ENCODE measurements around the gene ABR.
"Not testable (repeated sequence)": the region's sequence is repeated elsewhere in the genome, so short reads cannot be mapped to it uniquely, and the experiment has no call there.

ABR gene

GRCh38 chr17:1049446-1050225, 130.1 kb downstream of the ABR start:
- Histone ChIP-seq H3K27me3 (ENCODE audit: control insufficient read depth, insufficient read depth, low read length) (no peaks in the 10 kb centered on the region), H3K27ac (ENCODE audit: low read depth, low read length) (no peak overlapping the region), H3K36me3 (ENCODE audit: control insufficient read depth, insufficient read depth, low read length) (peaks cover 7% of the 10 kb centered on the region; the same call in 1 of the 2 replicates), H3K4me3 (ENCODE audit: low read depth, low read length) (no peak overlapping the region), H3K9ac (ENCODE audit: low read depth, low read length) (no peak overlapping the region), H3K4me1 (ENCODE audit: control insufficient read depth, insufficient read depth, low read length) (no peaks in the 10 kb centered on the region), H3K9me3 (ENCODE audit: control insufficient read depth, insufficient read depth, low read length) (no peaks in the 10 kb centered on the region)

- H3K9ac ChIP-seq (ENCODE audit: low read depth, low read length): not testable (repeated sequence)
Measured at GRCh38 chr17:1048516-1049115, 131.2 kb downstream of the ABR start.

GRCh38 chr17:1047879-1048470, 131.8 kb downstream of the ABR start:
- no peak overlapping the region for H3K4me3 ChIP-seq (ENCODE audit: low read depth, low read length)
- H3K9me3 ChIP-seq (ENCODE audit: control insufficient read depth, insufficient read depth, low read length): no peaks in the 10 kb centered on the region
- H3K9ac ChIP-seq (ENCODE audit: low read depth, low read length): no peak overlapping the region
- H3K4me1 ChIP-seq (ENCODE audit: control insufficient read depth, insufficient read depth, low read length): no peaks in the 10 kb centered on the region
- H3K27me3 ChIP-seq (ENCODE audit: control insufficient read depth, insufficient read depth, low read length): no peaks in the 10 kb centered on the region
- no peak overlapping the region for H3K27ac ChIP-seq (ENCODE audit: low read depth, low read length)
- peaks cover 7% of the 10 kb centered on the region; the same call in 1 of the 2 replicates for H3K36me3 ChIP-seq (ENCODE audit: control insufficient read depth, insufficient read depth, low read length)

More at GRCh38 chr17:1048516-1049115, 131.2 kb downstream of the ABR start:
- not testable (repeated sequence) for H3K4me1 ChIP-seq (ENCODE audit: control insufficient read depth, insufficient read depth, low read length); H3K4me3 ChIP-seq (ENCODE audit: low read depth, low read length); H3K27me3 ChIP-seq (ENCODE audit: control insufficient read depth, insufficient read depth, low read length); H3K27ac ChIP-seq (ENCODE audit: low read depth, low read length); H3K9me3 ChIP-seq (ENCODE audit: control insufficient read depth, insufficient read depth, low read length); H3K36me3 ChIP-seq (ENCODE audit: control insufficient read depth, insufficient read depth, low read length)

- Histone ChIP-seq H3K27me3 (ENCODE audit: control insufficient read depth, insufficient read depth, low read length) (no peaks in the 10 kb centered on the region), H3K27ac (ENCODE audit: low read depth, low read length) (no peak overlapping the region), H3K36me3 (ENCODE audit: control insufficient read depth, insufficient read depth, low read length) (peaks cover 7% of the 10 kb centered on the region; the same call in 1 of the 2 replicates), H3K4me1 (ENCODE audit: control insufficient read depth, insufficient read depth, low read length) (no peaks in the 10 kb centered on the region), H3K4me3 (ENCODE audit: low read depth, low read length) (no peak overlapping the region), H3K9ac (ENCODE audit: low read depth, low read length) (no peak overlapping the region), H3K9me3 (ENCODE audit: control insufficient read depth, insufficient read depth, low read length) (no peaks in the 10 kb centered on the region)
Measured at GRCh38 chr17:1047177-1047878, 132.5 kb downstream of the ABR start.

DNA sequence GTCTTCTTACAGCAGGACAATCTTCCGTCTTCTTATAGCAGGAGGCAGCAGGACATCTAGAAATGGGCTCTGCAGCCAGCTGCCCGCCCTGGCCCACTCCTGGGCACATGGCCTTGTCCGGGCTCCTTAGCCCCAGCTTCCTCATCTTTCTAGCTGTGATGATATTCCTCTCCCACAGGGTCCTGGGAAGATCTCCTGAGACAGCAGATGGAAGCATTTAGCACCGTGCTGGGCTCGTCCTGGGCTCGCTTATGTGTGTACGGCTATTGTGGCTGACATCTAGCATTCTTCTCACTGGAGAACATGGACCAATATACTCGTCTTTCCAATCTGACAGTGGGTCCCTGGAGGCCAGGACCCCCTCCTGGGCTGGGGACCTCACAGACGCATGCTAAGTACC, 134.3 kb downstream of the ABR start:
- Histone ChIP-seq H3K9me3 (ENCODE audit: control insufficient read depth, insufficient read depth, low read length) (no peaks in the 10 kb centered on the region), H3K4me3 (ENCODE audit: low read depth, low read length) (no peak overlapping the region), H3K4me1 (ENCODE audit: control insufficient read depth, insufficient read depth, low read length) (no peaks in the 10 kb centered on the region), H3K9ac (ENCODE audit: low read depth, low read length) (no peak overlapping the region), H3K36me3 (ENCODE audit: control insufficient read depth, insufficient read depth, low read length) (peaks cover 7% of the 10 kb centered on the region; the same call in 1 of the 2 replicates), H3K27ac (ENCODE audit: low read depth, low read length) (no peak overlapping the region), H3K27me3 (ENCODE audit: control insufficient read depth, insufficient read depth, low read length) (no peaks in the 10 kb centered on the region)

DNA sequence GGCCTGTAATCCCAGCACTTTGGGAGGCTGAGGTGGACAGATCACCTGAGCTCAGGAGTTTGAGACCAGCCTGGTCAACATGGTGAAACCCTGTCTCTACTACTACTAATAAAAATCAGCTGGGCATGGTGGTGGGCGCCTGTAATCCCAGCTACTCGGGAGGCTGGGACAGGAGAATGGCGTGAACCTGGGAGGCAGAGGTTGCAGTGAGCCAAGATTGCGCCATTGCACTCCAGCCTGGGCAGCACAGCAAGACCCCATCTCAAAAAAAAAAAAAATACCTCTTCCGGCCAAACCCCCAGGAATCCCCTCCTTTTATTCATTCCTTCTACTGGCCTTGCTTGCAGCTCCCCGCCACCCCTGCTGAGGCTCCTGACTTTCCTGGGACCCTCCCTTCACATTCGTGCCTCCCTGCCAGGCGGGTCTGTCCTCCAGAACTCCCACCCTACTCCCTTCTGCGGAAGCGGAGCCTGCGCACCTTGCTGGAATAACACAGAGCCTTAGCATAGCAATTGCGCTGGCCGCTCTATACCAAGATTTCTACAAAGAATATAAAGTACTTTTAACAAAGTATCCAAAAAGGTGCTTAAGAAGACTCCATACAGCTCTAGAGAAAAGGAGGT, 135.3 kb downstream of the ABR start:
- H3K9me3 ChIP-seq (ENCODE audit: control insufficient read depth, insufficient read depth, low read length); H3K27me3 ChIP-seq (ENCODE audit: control insufficient read depth, insufficient read depth, low read length); H3K4me1 ChIP-seq (ENCODE audit: control insufficient read depth, insufficient read depth, low read length); H3K4me3 ChIP-seq (ENCODE audit: low read depth, low read length); H3K9ac ChIP-seq (ENCODE audit: low read depth, low read length); H3K36me3 ChIP-seq (ENCODE audit: control insufficient read depth, insufficient read depth, low read length); H3K27ac ChIP-seq (ENCODE audit: low read depth, low read length): not testable (repeated sequence)

DNA sequence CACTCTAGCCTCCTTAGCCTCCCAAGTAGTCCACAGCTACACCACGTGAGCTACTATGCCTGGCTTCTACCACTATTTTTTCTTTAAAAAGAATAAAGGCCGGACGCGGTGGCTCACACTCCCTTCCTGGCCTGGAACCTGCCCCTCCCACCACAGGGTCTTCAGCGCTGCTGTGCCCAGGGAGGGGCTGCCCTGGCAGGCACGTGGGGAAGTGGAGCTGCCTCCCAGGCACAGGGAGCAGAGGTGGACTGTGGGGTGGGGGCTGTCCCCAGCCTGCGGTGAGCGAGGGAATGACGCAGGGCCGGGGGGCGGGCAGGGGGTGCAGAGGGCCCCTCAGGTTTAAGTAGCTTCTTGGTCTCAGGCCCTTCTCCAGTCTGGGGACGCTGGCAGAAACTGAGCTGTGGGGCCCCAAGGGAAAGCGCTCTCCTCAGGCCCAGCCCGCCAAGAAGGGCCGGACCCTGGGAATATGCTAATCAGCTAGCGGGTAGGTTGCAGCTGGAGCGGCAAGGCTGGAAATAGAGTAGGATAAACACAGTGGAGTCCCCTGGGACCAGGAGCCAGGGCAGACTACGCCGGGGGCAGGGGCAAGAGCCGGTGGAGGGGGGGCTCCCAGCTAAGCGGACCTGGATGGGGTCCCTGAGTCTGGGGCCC, 136.1 kb downstream of the ABR start:
- Histone ChIP-seq H3K36me3 (ENCODE audit: control insufficient read depth, insufficient read depth, low read length) (no peaks in the 10 kb centered on the region), H3K4me1 (ENCODE audit: control insufficient read depth, insufficient read depth, low read length) (no peaks in the 10 kb centered on the region), H3K9me3 (ENCODE audit: control insufficient read depth, insufficient read depth, low read length) (no peaks in the 10 kb centered on the region), H3K9ac (ENCODE audit: low read depth, low read length) (no peak overlapping the region), H3K27me3 (ENCODE audit: control insufficient read depth, insufficient read depth, low read length) (no peaks in the 10 kb centered on the region), H3K27ac (ENCODE audit: low read depth, low read length) (no peak overlapping the region), H3K4me3 (ENCODE audit: low read depth, low read length) (no peak overlapping the region)

- no peak overlapping the region for H3K9ac ChIP-seq (ENCODE audit: low read depth, low read length)
- H3K27ac ChIP-seq (ENCODE audit: low read depth, low read length): no peak overlapping the region
- no peaks in the 10 kb centered on the region for H3K9me3 ChIP-seq (ENCODE audit: control insufficient read depth, insufficient read depth, low read length)
Measured at GRCh38 chr17:1042486-1042885, 137.3 kb downstream of the ABR start.

GRCh38 chr17:1041746-1042145, 138.0 kb downstream of the ABR start:
- Histone ChIP-seq H3K27me3 (ENCODE audit: control insufficient read depth, insufficient read depth, low read length) (no peaks in the 10 kb centered on the region), H3K9ac (ENCODE audit: low read depth, low read length) (no peak overlapping the region), H3K9me3 (ENCODE audit: control insufficient read depth, insufficient read depth, low read length) (no peaks in the 10 kb centered on the region), H3K4me3 (ENCODE audit: low read depth, low read length) (no peak overlapping the region), H3K4me1 (ENCODE audit: control insufficient read depth, insufficient read depth, low read length) (no peaks in the 10 kb centered on the region), H3K36me3 (ENCODE audit: control insufficient read depth, insufficient read depth, low read length) (no peaks in the 10 kb centered on the region), H3K27ac (ENCODE audit: low read depth, low read length) (no peak overlapping the region)

More at GRCh38 chr17:1042486-1042885, 137.3 kb downstream of the ABR start:
- Histone ChIP-seq H3K27me3 (ENCODE audit: control insufficient read depth, insufficient read depth, low read length) (no peaks in the 10 kb centered on the region), H3K4me3 (ENCODE audit: low read depth, low read length) (no peak overlapping the region), H3K36me3 (ENCODE audit: control insufficient read depth, insufficient read depth, low read length) (no peaks in the 10 kb centered on the region), H3K4me1 (ENCODE audit: control insufficient read depth, insufficient read depth, low read length) (no peaks in the 10 kb centered on the region)

- H3K4me1 ChIP-seq (ENCODE audit: control insufficient read depth, insufficient read depth, low read length): no peaks in the 10 kb centered on the region
- H3K27me3 ChIP-seq (ENCODE audit: control insufficient read depth, insufficient read depth, low read length): no peaks in the 10 kb centered on the region
- no peak overlapping the region for H3K27ac ChIP-seq (ENCODE audit: low read depth, low read length)
- no peaks in the 10 kb centered on the region for H3K36me3 ChIP-seq (ENCODE audit: control insufficient read depth, insufficient read depth, low read length)
- H3K4me3 ChIP-seq (ENCODE audit: low read depth, low read length): no peak overlapping the region
- H3K9ac ChIP-seq (ENCODE audit: low read depth, low read length): no peak overlapping the region
- no peaks in the 10 kb centered on the region for H3K9me3 ChIP-seq (ENCODE audit: control insufficient read depth, insufficient read depth, low read length)
Measured at GRCh38 chr17:1040216-1040600, 139.6 kb downstream of the ABR start.

Measured in HUES48 (cell line).